Muscle of back (tissue), 10 donors: ENCODE measurements around the gene TRAPPC14. TPM values are rescaled to one million over a fixed set of nuclear protein-coding genes. Genes with fewer than 3 reads are reported as not detected.

ENCODE experiments used
- polyA plus RNA-seq, 10 donors: library from polyadenylated mRNA; unstranded; fragments of 120-200 nt; gene quantifications; one replicate each; pipeline ENCODE4 v1.2.1, GENCODE V29; 2013; ENCODE audit not compliant: insufficient read length in 10 of 10

The TRAPPC14 gene
- polyA plus RNA-seq, 10 donors: 9.6 to 12.9 (median 10.7) TPM

Other genes with a start within 250 kb of the TRAPPC14 start
- 10 to 100 TPM; 14.6 to 19.5 (median 16.6) TPM for gene TRIM4, start 239.2 kb downstream of the TRAPPC14 start, polyA plus RNA-seq
- under 1 TPM; 0.18 to 0.63 (median 0.41) TPM for gene GJC3, start 229.1 kb downstream of the TRAPPC14 start, polyA plus RNA-seq
- gene AZGP1, start 182.7 kb downstream of the TRAPPC14 start, polyA plus RNA-seq: 1 to 10 TPM in 4 of 10 donors, under 1 TPM in 6; 0.56 to 1.3 (median 0.82) TPM
- gene ZKSCAN1, start 143.1 kb downstream of the TRAPPC14 start, polyA plus RNA-seq: 10 to 100 TPM; 18.3 to 34.5 (median 31.2) TPM
- gene ZSCAN21, start 108.9 kb downstream of the TRAPPC14 start, polyA plus RNA-seq: 10 to 100 TPM; 10.3 to 16.7 (median 13.9) TPM
- 10 to 100 TPM; 21.1 to 31.0 (median 26.7) TPM for gene ZNF3, start 77.0 kb downstream of the TRAPPC14 start, polyA plus RNA-seq
- 100 to 1,000 TPM in 2 of 10 donors, 10 to 100 TPM in 8; 83.6 to 105 (median 86.3) TPM for gene COPS6, start 69.8 kb downstream of the TRAPPC14 start, polyA plus RNA-seq
- 10 to 100 TPM; 57.2 to 96.4 (median 66.4) TPM for gene MCM7, start 57.3 kb downstream of the TRAPPC14 start, polyA plus RNA-seq
- gene AP4M1, start 57.1 kb downstream of the TRAPPC14 start, polyA plus RNA-seq: 10 to 100 TPM; 16.1 to 25.5 (median 19.3) TPM
- 10 to 100 TPM; 30.8 to 40.0 (median 34.1) TPM for gene TAF6, start 39.4 kb downstream of the TRAPPC14 start, polyA plus RNA-seq
- 10 to 100 TPM; 28.1 to 53.4 (median 38.3) TPM for gene CNPY4, start 39.1 kb downstream of the TRAPPC14 start, polyA plus RNA-seq
- gene MBLAC1, start 31.8 kb downstream of the TRAPPC14 start, polyA plus RNA-seq: 1 to 10 TPM in 4 of 10 donors, under 1 TPM in 6; 0.44 to 1.5 (median 0.95) TPM
- gene LAMTOR4, start 9.8 kb downstream of the TRAPPC14 start, polyA plus RNA-seq: 10 to 100 TPM; 48.3 to 81.1 (median 61.8) TPM
- 10 to 100 TPM in 8 of 10 donors, 1 to 10 TPM in 2; 8.6 to 14.4 (median 11.0) TPM for gene GAL3ST4, start 9.9 kb upstream of the TRAPPC14 start, polyA plus RNA-seq
- 1 to 10 TPM; 4.0 to 8.6 (median 5.9) TPM for gene GPC2, start 18.7 kb upstream of the TRAPPC14 start, polyA plus RNA-seq
- gene STAG3, start 19.2 kb upstream of the TRAPPC14 start, polyA plus RNA-seq: 10 to 100 TPM in 7 of 10 donors, 1 to 10 TPM in 3; 8.4 to 25.7 (median 12.6) TPM
- 10 to 100 TPM in 1 of 10 donors, 1 to 10 TPM in 9; 2.6 to 11.6 (median 4.7) TPM for gene PVRIG, start 61.2 kb upstream of the TRAPPC14 start, polyA plus RNA-seq
- gene SPDYE3, start 149.0 kb upstream of the TRAPPC14 start, polyA plus RNA-seq: 1 to 10 TPM; 4.4 to 7.2 (median 5.6) TPM
- 10 to 100 TPM; 11.6 to 30.5 (median 14.5) TPM for gene PILRB, start 199.4 kb upstream of the TRAPPC14 start, polyA plus RNA-seq
- 1 to 10 TPM; 1.8 to 6.2 (median 2.7) TPM for gene PILRA, start 214.8 kb upstream of the TRAPPC14 start, polyA plus RNA-seq